ENCODE measurements around the gene EEF1G.

Gene EEF1G

GRCh38 chr11:62539238-62539925 lies 34.3 kb downstream of the EEF1G start:
- DNase-seq (ENCODE audit: low read depth), result no peak

GRCh38 chr11:62538470-62539237 lies 35.0 kb downstream of the EEF1G start:
- DNase-seq (ENCODE audit: low read depth), result no peak

- DNase-seq (ENCODE audit: low read depth), result no peak
These were observed 37.3 kb downstream of the EEF1G start for GRCh38 chr11:62536301-62536957.

GRCh38 chr11:62535802-62536201 lies 37.9 kb downstream of the EEF1G start:
- DNase-seq (ENCODE audit: low read depth), result no peak

- no peak for DNase-seq (ENCODE audit: low read depth)
These were observed 38.7 kb downstream of the EEF1G start for GRCh38 chr11:62534779-62535545.

- DNase-seq (ENCODE audit: low read depth), result no peak
These were observed 41.6 kb downstream of the EEF1G start for GRCh38 chr11:62532096-62532495.

GRCh38 chr11:62516736-62517371 lies 56.8 kb downstream of the EEF1G start:
- DNase-seq (ENCODE audit: low read depth), result no peak

- no peak for DNase-seq (ENCODE audit: low read depth)
These were observed 59.5 kb downstream of the EEF1G start for GRCh38 chr11:62514151-62514550.

- no peak for DNase-seq (ENCODE audit: low read depth)
These were observed 60.1 kb downstream of the EEF1G start for GRCh38 chr11:62513626-62514025.

GRCh38 chr11:62512961-62513360 lies 60.7 kb downstream of the EEF1G start:
- DNase-seq (ENCODE audit: low read depth), result no peak

Measured in stimulated activated CD8-positive, alpha-beta memory T cell treated with anti-CD3 and anti-CD28 coated beads, Interleukin-7, amount 100 ng/mL, for 24 hours (primary cell).